T-helper 2 cell (primary cell): ENCODE measurements around the gene IGF1.
A peak's percentile ranks its signal among the peaks of the same experiment; 100 is the strongest.
"Not testable (repeated sequence)": the region's sequence is repeated elsewhere in the genome, so short reads cannot be mapped to it uniquely, and the experiment has no call there.

Experiments
- DNase-seq, 5 experiments: peaks; one replicate each; pipeline versions ENCODE4 v3.0.0 to v3.0.0-alpha.2; 2012 to 2022

Gene IGF1

DNA sequence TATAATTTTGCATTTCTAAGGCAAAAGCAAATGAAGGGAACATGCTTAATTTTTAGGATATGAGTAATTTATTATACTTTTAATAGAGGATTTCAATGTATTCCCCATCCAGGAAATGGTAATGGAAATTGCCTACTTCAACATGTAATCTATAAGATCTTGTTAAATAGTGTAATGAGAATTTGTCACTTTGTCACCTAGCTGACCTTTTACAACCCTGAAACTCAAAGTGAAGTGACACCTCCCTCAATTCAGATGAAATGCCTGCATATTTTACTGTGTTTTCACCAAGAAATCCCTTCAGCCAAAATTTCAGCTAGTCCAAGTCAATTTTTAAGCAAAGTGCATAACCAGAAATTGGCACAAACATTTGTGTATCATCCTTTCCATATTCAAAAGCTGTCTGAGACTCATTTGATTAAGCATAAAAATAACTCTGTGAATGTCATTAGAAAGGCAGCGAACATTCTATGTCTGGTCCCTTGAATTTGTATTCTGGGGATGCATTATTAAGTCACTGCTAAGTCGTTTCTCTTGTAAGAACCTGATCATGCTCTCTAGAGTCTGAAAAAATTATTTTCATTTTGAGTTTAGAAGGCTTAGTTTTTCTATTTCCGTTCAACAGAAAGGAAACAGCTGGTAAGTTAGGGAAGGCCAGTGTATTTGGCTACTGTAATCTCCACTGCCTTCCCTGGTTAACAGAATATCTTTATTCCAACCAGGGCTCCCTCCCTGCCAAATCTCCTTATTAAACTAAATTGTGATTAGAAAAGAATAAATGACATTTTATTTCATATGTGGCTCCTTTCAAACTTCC is 100.8 kb downstream of the IGF1 start:
- DNase-seq, result no peak

DNA sequence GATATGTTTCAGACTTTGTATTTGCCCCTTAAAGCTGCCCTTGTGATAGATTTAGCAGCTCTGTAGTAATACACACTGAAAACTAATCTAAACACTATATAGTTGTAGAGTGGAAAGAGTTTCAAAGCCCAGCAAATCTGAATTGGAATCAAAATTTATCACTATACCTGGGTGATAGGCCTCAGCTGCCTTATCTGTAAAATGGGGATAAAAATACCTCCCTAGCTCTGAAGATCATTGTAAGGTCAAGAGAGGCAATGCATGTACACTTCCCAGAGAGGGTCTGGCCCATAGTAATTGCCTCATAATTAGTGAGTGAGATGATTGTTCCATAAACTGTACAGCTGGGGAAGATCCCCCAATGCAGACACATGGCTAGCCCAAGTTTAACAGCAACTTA is 103.6 kb downstream of the IGF1 start:
- DNase-seq, result no peak

DNA sequence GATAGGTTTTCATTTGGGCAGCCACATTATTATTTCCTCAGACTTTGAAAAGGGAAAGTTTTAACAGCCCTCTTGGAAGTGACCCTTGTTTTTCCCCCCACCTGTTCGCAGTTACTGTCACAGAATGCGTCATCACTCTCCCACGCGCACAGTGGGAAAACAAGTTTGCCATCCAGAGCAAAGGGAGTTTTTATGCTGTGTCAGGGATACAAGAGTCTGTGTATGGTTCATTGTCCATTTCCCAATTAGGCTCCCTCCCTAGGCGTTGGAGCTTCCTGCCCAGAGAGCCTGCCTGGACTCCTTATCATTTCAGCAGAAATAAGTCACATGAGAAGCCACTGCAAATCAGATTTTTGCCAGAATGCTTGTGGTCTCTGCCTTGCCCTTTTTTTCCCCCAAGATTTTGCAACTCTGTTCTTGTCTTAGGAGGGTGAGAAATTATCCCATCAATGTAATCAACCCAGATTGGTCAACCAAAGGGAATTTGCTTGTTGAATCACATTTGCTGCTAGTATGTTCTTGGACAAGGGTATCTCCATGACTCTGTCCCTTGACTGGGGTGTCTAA is 104.1 kb downstream of the IGF1 start:
- no peak for DNase-seq

DNA sequence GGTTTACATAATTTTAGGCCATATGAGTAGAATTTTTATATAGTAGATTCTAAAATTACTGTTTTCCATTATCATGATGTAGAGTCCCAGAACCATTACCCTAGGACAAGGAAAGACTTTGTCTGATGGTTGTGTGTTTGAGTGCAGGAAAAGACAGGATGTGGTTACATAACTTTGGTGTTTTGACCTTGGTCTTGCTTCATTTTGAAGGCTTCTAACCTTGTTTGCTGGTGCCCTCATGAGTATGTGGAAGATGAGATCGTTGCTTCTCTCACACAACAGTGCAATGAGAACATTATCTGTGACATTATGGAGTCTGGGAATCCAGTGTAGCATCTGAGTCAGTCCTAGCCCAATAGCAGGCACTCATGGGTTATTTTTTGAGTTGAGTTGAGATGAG is 106.2 kb downstream of the IGF1 start:
- peak in 1 of 5 experiments; percentile 3 for DNase-seq

DNA sequence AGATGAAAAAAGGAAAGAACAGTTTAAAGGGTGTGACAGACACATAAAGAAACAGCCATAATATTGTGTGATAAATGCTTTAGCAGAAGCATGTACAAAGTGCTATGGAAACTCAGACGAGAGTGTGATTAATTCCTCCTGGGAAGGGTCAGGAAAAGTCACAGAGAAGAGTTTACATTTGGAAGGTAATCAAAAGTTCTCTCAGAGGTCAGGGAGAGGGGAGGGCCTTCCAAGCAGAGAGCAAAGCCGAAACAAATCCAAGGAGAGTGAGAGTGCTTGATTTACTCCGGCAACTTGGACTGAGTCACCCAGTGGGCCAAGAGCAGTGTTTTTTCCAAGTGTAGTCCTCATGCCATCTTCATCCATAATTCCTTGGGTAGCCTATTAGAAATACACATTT is 108.3 kb downstream of the IGF1 start:
- DNase-seq, result no peak

DNA sequence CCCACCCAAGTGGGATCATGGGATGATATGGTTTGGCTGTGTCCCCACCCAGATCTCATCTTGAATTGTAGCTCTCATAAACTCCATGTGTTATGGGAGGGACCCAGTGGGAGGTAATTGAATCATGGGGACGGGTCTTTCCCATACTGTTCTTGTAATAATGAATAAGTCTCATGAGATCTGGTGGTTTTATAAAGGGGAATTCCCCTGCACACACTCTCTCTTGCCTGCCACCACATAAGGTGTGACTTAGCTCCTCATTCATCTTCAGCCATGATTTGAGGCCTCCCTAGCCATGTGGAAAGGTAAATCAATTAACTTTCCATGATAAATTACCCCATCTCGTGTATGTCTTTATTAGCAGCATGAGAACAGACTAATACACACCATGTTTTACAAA is 109.2 kb downstream of the IGF1 start:
- DNase-seq, result no peak

DNA sequence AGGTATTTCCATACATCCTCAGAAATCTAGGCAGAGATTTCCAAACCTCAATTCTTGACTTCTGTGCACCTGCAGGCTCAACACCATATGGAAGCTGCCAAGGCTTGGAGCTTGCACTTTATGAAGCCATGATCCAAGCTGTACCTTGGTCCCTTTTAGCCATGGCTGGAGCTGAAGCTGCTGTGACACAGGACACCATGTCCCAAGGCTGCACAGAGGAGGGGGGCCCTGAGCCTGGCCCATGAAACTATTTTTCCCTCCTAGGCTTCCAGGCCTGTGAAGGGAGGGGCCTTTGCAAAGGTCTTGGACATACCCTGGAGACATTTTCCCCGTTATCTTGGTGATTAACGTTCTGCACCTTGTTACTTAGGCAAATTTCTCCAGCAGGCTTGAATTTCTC is 110.5 kb downstream of the IGF1 start:
- no peak for DNase-seq

DNA sequence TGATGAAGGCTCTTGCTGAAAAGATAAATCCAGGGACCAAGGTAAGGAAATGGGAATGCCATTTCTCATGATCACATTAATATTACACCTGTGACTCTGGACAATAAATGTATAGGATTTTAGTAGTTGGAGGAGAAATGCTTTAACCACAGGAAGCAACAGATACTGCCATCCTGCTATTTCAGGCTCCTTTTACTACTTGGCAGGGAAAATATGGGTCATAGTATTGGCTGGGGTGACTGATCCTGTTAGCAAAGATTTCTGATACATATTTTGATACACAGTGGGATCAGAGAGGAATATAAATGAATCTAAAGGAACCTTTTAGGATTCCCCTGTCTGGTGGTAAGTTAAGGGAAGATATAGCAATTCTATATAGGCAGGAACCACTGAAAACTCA is 115.0 kb downstream of the IGF1 start:
- no peak for DNase-seq

DNA sequence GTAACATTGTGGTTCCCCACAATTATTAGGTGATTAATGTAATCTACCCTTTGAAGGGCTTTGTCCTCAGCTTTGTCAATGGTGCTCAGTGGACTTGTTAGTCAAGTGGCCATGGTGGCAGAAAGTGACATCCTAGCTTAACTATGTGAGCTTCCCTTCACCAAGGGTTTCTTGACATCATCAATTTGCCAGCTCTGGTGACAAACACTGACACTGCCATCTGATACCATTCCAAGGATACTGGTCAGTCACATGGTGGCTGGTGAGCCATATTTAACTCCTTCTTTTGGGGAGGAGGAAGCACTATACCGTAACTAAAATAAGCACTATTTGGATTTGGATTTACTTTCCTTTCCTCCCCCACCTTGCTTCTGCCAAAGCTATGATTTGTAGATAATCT is 115.7 kb downstream of the IGF1 start:
- DNase-seq, result no peak

DNA sequence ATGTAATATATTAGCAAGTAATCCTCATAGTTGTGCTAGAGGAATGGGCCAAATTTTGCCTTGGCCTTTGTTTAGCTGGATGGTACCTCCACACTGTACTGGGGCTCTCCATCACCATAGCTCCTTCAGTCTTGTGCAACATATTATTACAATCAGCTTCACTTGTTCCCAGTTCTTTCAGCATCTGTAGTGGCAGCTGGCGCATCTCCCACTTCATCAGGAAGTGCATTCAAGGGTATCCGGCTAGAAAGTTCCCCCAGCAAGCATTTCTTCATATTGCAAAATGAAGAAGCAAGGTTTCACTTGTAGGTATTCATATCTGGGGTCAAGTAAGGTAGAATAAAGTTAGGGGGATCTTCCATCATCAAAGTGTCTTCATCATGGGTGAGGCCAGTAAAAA is 123.7 kb downstream of the IGF1 start:
- DNase-seq, result no peak

DNA sequence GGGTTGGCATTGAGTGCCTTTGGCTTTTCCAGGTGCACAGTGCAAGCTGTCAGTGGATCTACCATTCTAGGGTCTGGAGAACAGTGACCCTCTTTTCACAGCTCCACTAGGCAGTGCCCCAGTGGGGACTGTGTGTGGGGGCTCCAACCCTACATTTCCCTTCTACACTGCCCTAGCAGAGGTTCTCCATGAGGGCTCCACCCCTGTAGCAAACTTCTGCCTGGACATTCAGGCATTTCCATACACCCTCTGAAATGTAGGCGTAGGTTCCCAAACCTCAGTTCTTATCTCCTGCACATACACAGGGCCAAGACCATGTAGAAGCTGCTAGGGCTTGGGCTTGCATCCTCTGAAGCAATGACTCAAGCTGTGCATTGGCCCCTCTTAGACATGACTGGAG is 126.1 kb downstream of the IGF1 start:
- DNase-seq, result not testable (repeated sequence)

DNA sequence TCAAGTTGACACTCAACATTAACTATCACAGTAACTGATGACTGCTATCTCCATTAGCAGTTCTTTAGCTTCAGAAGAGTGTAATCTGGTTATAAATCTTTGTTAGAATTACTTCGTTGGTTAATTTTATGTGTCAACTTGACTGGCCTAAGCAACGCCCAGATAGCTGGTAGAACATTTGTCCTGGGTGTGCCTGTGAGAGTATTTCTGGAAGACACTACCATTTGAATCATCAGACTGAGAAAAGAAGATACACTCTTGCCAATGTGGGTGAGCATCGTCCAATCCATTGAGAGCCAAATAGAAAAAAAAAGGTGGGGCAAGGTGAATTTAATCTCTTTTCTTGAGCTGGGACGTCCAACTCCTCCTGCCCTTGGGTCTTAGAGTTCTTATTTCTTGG is 129.0 kb downstream of the IGF1 start:
- no peak for DNase-seq

DNA sequence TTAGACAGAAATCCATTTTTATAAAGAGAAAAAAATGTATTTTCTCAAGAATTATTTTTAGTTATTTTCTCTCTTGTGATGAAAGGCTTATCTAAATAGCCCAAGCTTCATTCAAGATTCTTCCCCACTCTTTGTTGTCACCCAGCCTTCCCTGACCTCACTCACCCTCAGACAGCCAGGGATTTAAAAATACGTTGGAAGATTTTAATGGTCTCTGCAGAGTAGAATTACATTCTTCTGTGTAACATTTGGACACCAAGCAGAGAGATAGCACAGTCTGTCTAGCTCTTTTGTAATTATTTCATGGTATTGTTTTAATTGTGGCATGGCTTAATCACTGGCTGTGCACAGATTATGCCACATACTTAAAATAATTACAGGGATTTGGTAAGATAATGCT is 130.3 kb downstream of the IGF1 start:
- no peak for DNase-seq

DNA sequence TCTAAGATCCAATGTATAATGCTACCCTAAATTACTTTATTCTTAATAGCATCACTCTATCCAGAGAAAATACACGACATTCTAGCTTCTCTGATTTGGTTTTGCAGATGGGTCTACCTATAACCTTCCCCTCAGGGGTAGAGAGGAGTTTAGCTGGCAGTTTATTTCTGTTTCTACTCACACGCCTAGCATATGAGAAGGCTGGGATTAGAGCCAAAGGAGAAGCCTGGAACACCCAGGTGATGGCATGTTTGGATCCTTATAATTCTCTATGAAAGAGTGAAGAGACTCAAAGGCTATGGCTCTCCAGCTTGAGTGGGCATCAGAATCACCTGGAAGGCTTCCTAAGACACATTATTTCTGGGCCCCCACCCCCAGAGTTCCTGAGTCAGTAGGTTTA is 131.3 kb downstream of the IGF1 start:
- no peak for DNase-seq

DNA sequence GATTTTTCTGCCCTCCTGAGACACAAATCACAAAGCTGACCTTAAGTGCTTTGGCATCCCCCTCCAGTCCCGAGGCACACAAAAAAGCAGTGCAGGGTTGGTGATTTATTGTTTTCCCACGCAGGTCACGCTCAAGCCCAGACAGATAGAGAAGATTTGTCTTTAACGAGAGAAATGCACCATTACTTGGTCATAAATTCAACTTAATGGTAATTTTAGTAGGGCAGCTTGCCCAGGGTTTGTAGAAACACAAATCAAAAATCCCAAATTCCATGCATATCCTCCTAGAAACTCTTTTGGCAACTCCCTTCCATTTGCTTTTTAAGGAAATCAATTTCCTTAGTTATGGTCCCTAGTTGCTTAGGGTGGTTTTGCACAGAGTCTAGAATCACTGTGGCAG is 132.6 kb downstream of the IGF1 start:
- DNase-seq, result no peak
